Activated naive CD4-positive, alpha-beta T cell treated with anti-CD3 and anti-CD28 coated beads, Interleukin-2, amount 10 ng/mL, durations not matched to agents 7 days and 5 days (primary cell): ENCODE results near the gene ZNF668.
"Not testable (repeated sequence)": the region's sequence is repeated elsewhere in the genome, so short reads cannot be mapped to it uniquely, and the experiment has no call there.

Source experiments
- CTCF ChIA-PET: fragments of 350-600 bp; sonication (Branson Sonifier 250); formaldehyde crosslinking; loops from one replicate; lab custom pipeline; 2021; ENCODE audit warnings: antibody characterized with exemption; lab: Charles Lee
- DNase-seq: peaks from one replicate; pipeline ENCODE4 v3.0.0-alpha.2; 2020
- H3K27ac Mint-ChIP-seq: one replicate; pipeline ENCODE4 v1.8.0; 2021; ENCODE audit warnings: mild to moderate bottlenecking, moderate library complexity, mixed read lengths
- H3K27me3 Mint-ChIP-seq: one replicate; pipeline ENCODE4 v1.8.0; 2021; ENCODE audit warnings: mild to moderate bottlenecking, mixed read lengths
- H3K36me3 Mint-ChIP-seq: one replicate; pipeline ENCODE4 v1.8.0; 2021; ENCODE audit warnings: mixed read lengths
- H3K4me1 Mint-ChIP-seq: one replicate; pipeline ENCODE4 v1.8.0; 2021; ENCODE audit warnings: mixed read lengths
- H3K4me3 Mint-ChIP-seq: one replicate; pipeline ENCODE4 v1.8.0; 2021; ENCODE audit warnings: mild to moderate bottlenecking, moderate library complexity, mixed read lengths
- H3K9me3 Mint-ChIP-seq: one replicate; pipeline ENCODE4 v1.8.0; 2021; ENCODE audit warnings: mixed read lengths

Gene ZNF668

DNA sequence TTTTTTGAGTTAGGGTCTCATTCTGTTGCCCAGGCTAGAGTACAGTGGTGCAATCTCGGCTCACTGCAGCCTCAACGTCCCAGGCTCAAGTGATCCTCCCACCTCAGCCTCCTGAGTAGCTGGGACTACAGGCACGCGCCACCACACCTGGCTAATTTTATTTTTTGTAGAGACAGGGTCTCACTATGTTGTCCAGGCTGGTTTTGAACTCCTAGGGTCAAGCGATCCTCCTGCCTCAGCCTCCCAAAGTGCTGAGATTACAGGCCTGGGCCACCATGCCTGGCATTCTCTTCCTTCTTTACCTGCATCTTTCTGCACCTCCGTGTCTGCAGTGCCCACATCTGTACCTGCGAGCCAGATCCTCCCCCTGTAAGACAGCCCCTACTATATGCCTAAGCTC, 62.2 kb downstream of the ZNF668 start:
- not testable (repeated sequence) for DNase-seq, H3K9me3 Mint-ChIP-seq, H3K27ac Mint-ChIP-seq, H3K36me3 Mint-ChIP-seq
- CTCF ChIA-PET, result interaction anchor here (0.8 kb wide), 1 partner anchor 26 kb away, joined by 3 read pairs; the partner anchor contains the start of gene HSD3B7
- H3K4me1 Mint-ChIP-seq, result peaks cover 12% of the 10 kb centered on the region
- peaks cover 93% of the 10 kb centered on the region for H3K27me3 Mint-ChIP-seq
- peak overlapping the region; percentile 7 for H3K4me3 Mint-ChIP-seq
